IPS DF 6.9 (cell line): ENCODE results near the gene SPINT3.
"Not testable (repeated sequence)": the region's sequence is repeated elsewhere in the genome, so short reads cannot be mapped to it uniquely, and the experiment has no call there.

ENCODE experiments used
- DNase-seq: peaks from one replicate; pipeline ENCODE4 v3.0.0-alpha.2; 2013; ENCODE audit warnings: low read depth, low spot score
- H3K27ac ChIP-seq: one replicate; pipeline ENCODE4 v1.5.1; 2013; ENCODE audit warnings: low read length, control low read depth
- H3K27me3 ChIP-seq: 2 replicates; pipeline ENCODE4 v1.6.1; 2013; ENCODE audit warnings: mild to moderate bottlenecking, low read length; ENCODE audit not compliant: control insufficient read depth, insufficient read depth
- H3K36me3 ChIP-seq: 2 replicates; pipeline ENCODE4 v1.6.1; 2013; ENCODE audit warnings: low read length; ENCODE audit not compliant: control insufficient read depth, insufficient read depth
- H3K4me1 ChIP-seq: 2 replicates; pipeline ENCODE4 v1.6.1; 2013; ENCODE audit warnings: low read length; ENCODE audit not compliant: control insufficient read depth, insufficient read depth
- H3K4me3 ChIP-seq: 2 replicates; pipeline ENCODE4 v1.5.1; 2013; ENCODE audit warnings: mild to moderate bottlenecking, low read length
- H3K9me3 ChIP-seq: 2 replicates; pipeline ENCODE4 v1.6.1; 2013; ENCODE audit warnings: low read length, inconsistent platforms; ENCODE audit not compliant: control insufficient read depth, insufficient read depth
- WGBS: extraction: QIAGEN DNeasy Blood & Tissue Kit; methylation state at CpG from one replicate; pipeline ENCODE4 v1.1.7; 2013; ENCODE audit warnings: mixed read lengths, missing lambda C conversion rate; ENCODE audit not compliant: insufficient read length, insufficient coverage; 5-methylcytosine and 5-hydroxymethylcytosine counted together

SPINT3 gene

DNA sequence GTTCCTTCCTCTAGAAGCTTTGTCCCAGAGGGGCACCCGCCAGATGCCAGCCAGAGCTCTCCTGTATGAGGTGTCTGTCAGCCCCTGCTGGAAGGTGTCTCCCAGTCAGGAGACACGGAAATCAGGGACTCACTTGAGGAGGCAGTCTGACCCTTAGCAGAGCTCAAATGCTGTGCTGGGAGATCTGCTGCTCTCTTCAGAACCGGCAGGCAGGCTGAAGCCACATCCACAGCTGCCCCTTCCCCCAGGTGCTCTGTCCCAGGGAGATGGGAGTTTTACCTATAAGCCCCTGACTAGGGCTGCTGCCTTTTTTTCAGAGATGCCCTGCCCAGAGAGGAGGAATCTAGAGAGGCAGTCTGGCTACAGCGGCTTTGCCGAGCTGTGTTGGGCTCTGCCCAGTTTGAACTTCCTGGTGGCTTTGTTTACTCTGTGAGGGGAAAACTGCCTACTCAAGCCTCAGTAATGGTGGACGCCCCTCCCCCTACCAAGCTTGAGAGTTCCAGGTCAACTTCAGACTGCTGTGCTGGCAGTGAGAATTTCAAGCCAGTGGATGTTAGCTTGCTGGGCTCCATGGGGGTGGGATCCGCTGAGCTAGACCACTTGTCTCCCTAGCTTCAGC, 37.8 kb downstream of the SPINT3 start:
- H3K27me3 ChIP-seq, H3K4me1 ChIP-seq, H3K27ac ChIP-seq, H3K9me3 ChIP-seq, DNase-seq, H3K36me3 ChIP-seq, H3K4me3 ChIP-seq: not testable (repeated sequence)
- no CpG with 5 or more reads among the region's 7 CpGs for whole genome bisulfite sequencing

DNA sequence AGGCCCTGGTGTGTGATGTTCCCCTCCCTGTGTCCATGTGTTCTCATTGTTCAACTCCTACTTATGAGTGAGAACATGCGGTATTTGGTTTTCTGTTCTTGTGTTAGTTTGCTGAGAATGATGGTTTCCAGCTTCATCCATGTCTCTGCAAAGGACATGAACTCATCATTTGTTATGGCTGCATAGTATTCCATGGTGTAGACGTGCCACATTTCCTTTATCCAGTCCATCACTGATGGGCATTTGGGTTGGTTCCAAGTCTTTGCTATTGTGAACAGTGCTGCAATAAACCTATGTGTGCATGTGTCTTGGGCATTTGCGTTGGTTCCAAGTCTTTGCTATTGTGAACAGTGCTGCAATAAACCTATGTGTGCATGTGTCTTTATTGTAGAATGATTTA, 43.1 kb downstream of the SPINT3 start:
- H3K4me3 ChIP-seq, H3K27ac ChIP-seq, H3K36me3 ChIP-seq, H3K4me1 ChIP-seq, DNase-seq, H3K27me3 ChIP-seq, H3K9me3 ChIP-seq: not testable (repeated sequence)
- WGBS = no CpG with 5 or more reads among the region's 3 CpGs

DNA sequence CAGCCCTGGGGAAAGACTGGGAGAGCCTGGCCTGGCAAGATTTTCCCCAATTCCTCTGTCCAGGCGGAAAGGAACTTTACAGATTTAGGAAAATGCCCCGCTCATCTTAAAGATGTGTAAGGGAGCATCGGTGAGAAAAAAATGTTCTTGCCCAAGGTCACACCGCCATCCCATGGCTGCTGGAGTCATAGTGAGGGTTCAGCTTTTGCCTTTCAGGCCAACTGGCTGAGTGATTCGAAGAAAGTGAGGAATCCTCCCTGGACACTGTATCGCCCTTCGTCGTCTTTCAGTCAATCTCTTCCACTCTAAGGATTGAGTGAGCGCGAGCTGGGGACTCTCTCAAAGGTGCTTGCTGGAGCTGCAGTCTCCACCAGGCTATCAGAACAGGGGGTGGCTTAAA, 44.5 kb downstream of the SPINT3 start:
- H3K4me3 ChIP-seq = peak overlapping the region; percentile 59; the same call in 1 of the 2 replicates
- WGBS = no CpG with 5 or more reads among the region's 10 CpGs
- peaks cover 5% of the 10 kb centered on the region for H3K4me1 ChIP-seq
- DNase-seq = no peak
- H3K27ac ChIP-seq = no peak overlapping the region
- H3K36me3 ChIP-seq = no peaks in the 10 kb centered on the region
- no peaks in the 10 kb centered on the region for H3K9me3 ChIP-seq
- no peaks in the 10 kb centered on the region for H3K27me3 ChIP-seq

DNA sequence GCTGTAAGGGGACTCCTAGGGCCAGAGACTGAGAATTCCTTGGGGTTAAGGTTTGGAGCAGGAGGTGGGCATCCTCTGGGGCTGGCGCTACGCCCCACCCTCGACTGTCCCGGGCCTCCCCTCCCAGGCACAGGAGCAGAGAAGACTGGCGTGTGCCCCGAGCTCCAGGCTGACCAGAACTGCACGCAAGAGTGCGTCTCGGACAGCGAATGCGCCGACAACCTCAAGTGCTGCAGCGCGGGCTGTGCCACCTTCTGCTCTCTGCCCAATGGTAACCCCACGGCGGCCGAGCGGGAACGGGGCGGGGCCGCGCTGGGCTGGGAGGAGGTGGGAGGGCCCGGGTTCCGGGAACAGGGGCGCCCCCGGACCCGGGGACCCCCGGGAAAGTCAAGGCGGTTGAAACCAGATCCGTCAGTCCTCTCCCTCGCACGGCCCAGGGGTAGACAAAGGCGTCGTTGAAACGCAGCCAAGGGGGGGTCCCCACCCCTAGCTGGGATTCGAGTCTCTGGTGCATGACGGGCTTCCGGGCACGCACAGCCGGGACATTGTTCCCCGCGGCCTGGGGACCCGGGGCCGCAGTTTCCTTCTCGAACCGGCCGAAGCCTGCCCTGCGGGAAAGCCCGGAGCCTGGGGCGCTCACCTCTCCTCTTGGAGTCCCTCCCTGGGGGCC, 45.0 kb downstream of the SPINT3 start:
- H3K27me3 ChIP-seq = no peaks in the 10 kb centered on the region
- no peak for DNase-seq

DNA sequence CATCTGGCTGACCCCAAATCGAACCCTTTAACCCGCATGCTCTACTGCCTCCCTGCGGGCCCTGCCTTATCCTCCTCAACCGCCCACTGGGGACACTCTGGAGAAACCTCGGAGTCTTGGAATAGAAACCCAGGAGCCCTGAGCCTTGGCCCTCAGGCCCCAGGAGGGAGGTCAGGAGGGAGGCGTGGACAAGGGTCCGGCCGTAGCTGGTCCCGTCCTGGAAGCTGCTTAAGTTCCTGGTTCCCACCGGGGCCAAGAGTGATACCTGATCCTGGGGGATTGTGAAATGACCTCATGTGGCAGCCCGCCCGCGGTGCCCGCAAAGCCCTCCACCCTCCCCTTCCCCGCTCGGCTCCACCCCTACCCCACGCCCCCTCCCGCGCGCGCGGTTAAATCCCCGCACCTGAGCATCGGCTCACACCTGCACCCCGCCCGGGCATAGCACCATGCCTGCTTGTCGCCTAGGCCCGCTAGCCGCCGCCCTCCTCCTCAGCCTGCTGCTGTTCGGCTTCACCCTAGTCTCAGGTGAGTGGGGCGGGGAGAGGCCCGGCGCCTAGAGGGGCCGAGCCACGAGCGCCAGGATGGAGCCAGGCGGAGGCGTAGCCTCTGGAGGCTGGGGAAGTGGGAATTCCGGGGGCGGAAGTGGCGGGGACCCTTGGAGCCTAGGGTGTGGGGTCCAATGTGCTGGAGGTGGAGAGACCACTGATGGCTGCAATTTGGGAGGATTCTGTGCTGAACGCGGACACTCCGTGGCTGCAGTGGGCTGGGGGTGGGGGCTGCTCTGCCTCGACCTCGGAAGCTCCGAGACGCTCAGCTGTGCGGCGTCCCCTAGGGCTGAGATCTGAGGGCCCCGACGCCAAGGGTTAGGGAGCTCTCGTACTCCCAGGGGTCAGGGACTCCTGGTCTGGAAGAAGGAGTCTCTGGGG, 45.8 kb downstream of the SPINT3 start, which contains the start of gene WFDC2:
WFDC2 (plus strand) TSS at position 418 of the 926 bp plus-strand sequence; CDS start at position 447, 29 bp downstream.
- Histone ChIP-seq H3K4me3 (peak within 1 kb of the TSS; percentile 59), H3K27ac (no peak within 1 kb of the TSS), H3K9me3 (no peaks in the 10 kb centered on the region), H3K36me3 (no peaks in the 10 kb centered on the region), H3K4me1 (peaks cover 5% of the 10 kb centered on the region), H3K27me3 (no peaks in the 10 kb centered on the region)
- no CpG with 5 or more reads among the region's 54 CpGs for WGBS
- DNase-seq = no peak

More for the DNA sequence above, 45.0 kb downstream of the SPINT3 start:
- H3K4me1 ChIP-seq = peaks cover 5% of the 10 kb centered on the region
- no peak overlapping the region for H3K27ac ChIP-seq
- no peaks in the 10 kb centered on the region for H3K36me3 ChIP-seq
- WGBS = no CpG with 5 or more reads among the region's 50 CpGs
- no peaks in the 10 kb centered on the region for H3K9me3 ChIP-seq
- H3K4me3 ChIP-seq = peak overlapping the region; percentile 59; the same call in 1 of the 2 replicates

DNA sequence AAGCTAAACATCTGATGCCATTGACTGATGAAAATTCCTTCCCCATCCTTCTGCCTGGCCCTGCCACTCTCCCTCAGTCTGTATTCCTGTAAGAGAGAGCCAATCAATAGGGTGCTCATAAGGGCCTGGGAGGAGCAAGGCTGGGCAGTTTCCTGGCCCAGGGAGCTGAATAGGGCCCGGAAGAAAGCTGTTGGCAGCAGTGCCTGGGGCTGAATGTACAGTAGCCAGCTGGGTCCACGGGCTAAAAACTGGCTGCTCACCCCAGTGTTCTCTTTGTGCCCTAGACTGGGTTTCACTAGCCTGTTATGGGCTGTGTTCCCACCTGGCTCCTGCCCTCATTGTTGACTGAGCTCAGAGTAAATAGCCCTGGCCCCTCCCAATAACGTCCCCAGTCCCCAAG, 47.6 kb downstream of the SPINT3 start:
- Histone ChIP-seq H3K4me3 (no peak overlapping the region), H3K27ac (no peak overlapping the region), H3K9me3 (no peaks in the 10 kb centered on the region), H3K36me3 (no peaks in the 10 kb centered on the region), H3K27me3 (no peaks in the 10 kb centered on the region), H3K4me1 (peaks cover 5% of the 10 kb centered on the region)
- no CpG with 5 or more reads among the region's 3 CpGs for WGBS
- no peak for DNase-seq

DNA sequence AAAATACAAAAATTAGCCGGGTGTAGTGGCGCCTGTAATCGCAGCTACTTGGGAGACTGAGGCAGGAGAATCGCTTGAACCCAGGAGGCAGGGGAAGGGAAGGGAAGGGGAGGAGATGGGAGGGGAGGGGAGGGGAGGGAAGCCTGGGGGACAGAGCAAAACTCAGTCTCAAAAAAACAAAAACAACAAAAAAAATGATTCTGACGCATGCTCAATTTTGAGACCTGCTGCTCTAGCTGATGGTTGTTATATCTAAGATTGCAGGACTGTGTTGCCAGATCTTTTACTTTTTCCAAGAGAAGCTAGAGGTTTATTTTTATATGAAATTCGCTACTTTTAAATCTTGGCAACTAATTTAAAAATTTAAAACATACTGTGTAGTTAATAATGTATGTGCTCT, 48.2 kb downstream of the SPINT3 start:
- no CpG with 5 or more reads among the region's 6 CpGs for WGBS
- Histone ChIP-seq H3K9me3 (no peaks in the 10 kb centered on the region), H3K4me3 (no peak overlapping the region), H3K27ac (no peak overlapping the region), H3K4me1 (peaks cover 5% of the 10 kb centered on the region), H3K27me3 (no peaks in the 10 kb centered on the region), H3K36me3 (no peaks in the 10 kb centered on the region)
- DNase-seq = no peak

DNA sequence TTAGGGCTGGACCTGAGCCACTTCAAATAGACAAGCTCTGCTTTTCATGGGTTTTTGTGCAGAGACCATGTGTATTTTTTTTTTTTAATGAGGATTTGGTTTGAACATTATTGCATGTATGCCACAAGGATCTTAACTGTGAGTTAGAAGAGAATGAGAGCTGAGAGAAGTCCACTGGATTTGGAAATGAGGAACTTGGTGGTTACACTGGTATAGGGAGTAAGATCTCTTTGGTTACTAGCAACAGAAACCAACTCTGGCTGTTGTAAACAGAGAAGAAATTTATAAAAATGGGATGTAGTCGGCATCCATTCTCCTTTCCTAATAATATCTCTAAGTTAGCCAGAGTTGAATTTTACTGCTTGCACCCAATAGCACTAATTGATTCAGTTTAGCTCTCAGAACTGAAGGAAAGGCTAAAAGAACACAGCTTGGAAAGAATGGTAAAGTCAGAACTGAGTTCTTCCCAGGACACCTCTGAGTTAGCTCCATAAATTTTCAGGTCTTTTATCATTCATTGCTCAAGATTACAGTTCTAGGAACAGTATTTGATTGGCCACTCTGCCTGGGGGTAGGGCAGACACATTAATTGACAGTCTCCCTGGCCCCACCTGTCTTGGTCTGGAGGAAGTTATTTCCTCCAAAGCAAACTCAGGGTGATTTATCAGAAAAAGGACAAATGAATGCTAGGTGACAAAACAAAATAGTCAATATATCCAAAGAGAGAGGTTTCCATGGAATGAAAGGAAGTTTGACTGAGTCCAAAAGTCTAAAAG, 49.7 kb downstream of the SPINT3 start:
- no peak overlapping the region for H3K27ac ChIP-seq
- H3K9me3 ChIP-seq = no peaks in the 10 kb centered on the region
- no peaks in the 10 kb centered on the region for H3K27me3 ChIP-seq

DNA sequence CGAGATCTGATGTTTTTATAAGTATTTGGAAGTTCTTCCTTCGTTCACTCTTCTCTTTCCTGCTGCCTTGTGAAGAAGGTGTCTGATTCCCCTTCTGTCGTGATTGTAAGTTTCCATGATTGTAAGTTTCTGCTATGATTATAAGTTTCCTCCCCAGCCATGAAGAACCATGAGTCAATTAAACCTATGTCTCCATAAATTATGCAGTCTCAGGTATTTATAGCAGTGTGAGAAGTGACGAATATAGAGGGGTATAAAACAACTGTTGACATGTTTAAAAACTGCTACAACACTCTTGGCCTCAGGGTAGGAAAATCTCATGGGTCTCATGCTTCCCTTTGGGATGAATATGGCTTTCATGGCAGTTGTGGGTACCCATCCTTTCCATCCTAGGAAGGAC, 51.7 kb downstream of the SPINT3 start:
- Histone ChIP-seq H3K27me3 (no peaks in the 10 kb centered on the region), H3K9me3 (no peaks in the 10 kb centered on the region), H3K36me3 (no peaks in the 10 kb centered on the region), H3K4me3 (no peak overlapping the region), H3K4me1 (peaks cover 2% of the 10 kb centered on the region; the same call in 1 of the 2 replicates), H3K27ac (no peak overlapping the region)
- no CpG with 5 or more reads among the region's 4 CpGs for WGBS
- no peak for DNase-seq

More for the DNA sequence above, 49.7 kb downstream of the SPINT3 start:
- no peak for DNase-seq
- no peak overlapping the region for H3K4me3 ChIP-seq
- peaks cover 5% of the 10 kb centered on the region for H3K4me1 ChIP-seq
- WGBS = no CpG with 5 or more reads among the region's 1 CpG
- H3K36me3 ChIP-seq = no peaks in the 10 kb centered on the region
